GM21423 (cell line): Measurements from ENCODE around the gene C16orf87.
"Not testable (repeated sequence)": the region's sequence is repeated elsewhere in the genome, so short reads cannot be mapped to it uniquely, and the experiment has no call there.

Experiments
- ATAC-seq: cut with Tn5 transposase; IDR thresholded peaks from one replicate; pipeline ENCODE4 v1.9.1; 2021; ENCODE audit warnings: mild to moderate bottlenecking, moderate library complexity; ENCODE audit not compliant: unreplicated experiment

C16orf87 gene

GRCh38 chr16:46830902-46831647 lies at the start of gene C16orf87:
Gene C16orf87 (minus strand): TSS chr16:46831180. CDS start chr16:46831149, 31 bp downstream.
- peak; percentile 95 for ATAC-seq

GRCh38 chr16:46875243-46875642 lies 44.3 kb upstream of the C16orf87 start:
- ATAC-seq = no peak

- ATAC-seq = no peak
Observed at GRCh38 chr16:46873201-46873600, 42.2 kb upstream of the C16orf87 start.

GRCh38 chr16:46871597-46871996 lies 40.6 kb upstream of the C16orf87 start:
- no peak for ATAC-seq

GRCh38 chr16:46868891-46869290 lies 37.9 kb upstream of the C16orf87 start:
- not testable (repeated sequence) for ATAC-seq

- not testable (repeated sequence) for ATAC-seq
Observed at GRCh38 chr16:46867486-46867885, 36.5 kb upstream of the C16orf87 start.

- no peak for ATAC-seq
Observed at GRCh38 chr16:46866286-46866685, 35.3 kb upstream of the C16orf87 start.

GRCh38 chr16:46862555-46863447 lies 31.8 kb upstream of the C16orf87 start:
- no peak for ATAC-seq

GRCh38 chr16:46859719-46860152 lies 28.8 kb upstream of the C16orf87 start:
- ATAC-seq = no peak

- ATAC-seq = no peak
Observed at GRCh38 chr16:46858151-46858550, 27.2 kb upstream of the C16orf87 start.

GRCh38 chr16:46857368-46857945 lies 26.5 kb upstream of the C16orf87 start:
- ATAC-seq = no peak

- ATAC-seq = no peak
Observed at GRCh38 chr16:46855389-46855788, 24.4 kb upstream of the C16orf87 start.

GRCh38 chr16:46854846-46855245 lies 23.9 kb upstream of the C16orf87 start:
- no peak for ATAC-seq

- no peak for ATAC-seq
Observed at GRCh38 chr16:46853713-46854443, 22.9 kb upstream of the C16orf87 start.

- no peak for ATAC-seq
Observed at GRCh38 chr16:46852130-46852529, 21.1 kb upstream of the C16orf87 start.

- ATAC-seq = peak; percentile 54
Observed at GRCh38 chr16:46850619-46851555, 19.9 kb upstream of the C16orf87 start.

- ATAC-seq = no peak
Observed at GRCh38 chr16:46848768-46849764, 18.1 kb upstream of the C16orf87 start.

GRCh38 chr16:46845952-46846351 lies 15.0 kb upstream of the C16orf87 start:
- ATAC-seq = no peak
